OCI-LY1 (cell line): Measurements from ENCODE around the gene CHD5.

Experiments
- H2AFZ ChIP-seq: fragments of 200-600 bp; sonication (generic), shearing (Covaris generic); 2 replicates; pipeline ENCODE4 v1.6.0; 2014; ENCODE audit warnings: antibody characterized with exemption, mild to moderate bottlenecking, low read length
- H3F3A ChIP-seq: fragments of 200-600 bp; sonication (generic), shearing (Covaris generic); 2 replicates; pipeline ENCODE4 v1.6.0; 2014; ENCODE audit warnings: mild to moderate bottlenecking, antibody characterized with exemption, low read length, moderate library complexity; ENCODE audit not compliant: insufficient read depth
- H3K27ac ChIP-seq: fragments of 200-600 bp; sonication (generic); 2 replicates; pipeline ENCODE4 v1.5.1; 2014; ENCODE audit warnings: low read length, mixed run types, mild to moderate bottlenecking, low read depth; ENCODE audit not compliant: poor library complexity, severe bottlenecking
- H3K27me3 ChIP-seq: fragments of 200-600 bp; sonication (generic); 2 replicates; pipeline ENCODE4 v1.6.0; 2014; ENCODE audit warnings: antibody characterized with exemption, mild to moderate bottlenecking, low read length, moderate library complexity; ENCODE audit not compliant: insufficient read depth
- H3K36me3 ChIP-seq: fragments of 200-600 bp; sonication (generic); 2 replicates; pipeline ENCODE4 v1.6.1; 2014; ENCODE audit warnings: mild to moderate bottlenecking, antibody characterized with exemption, low read length, moderate library complexity, mixed read lengths; ENCODE audit not compliant: insufficient read depth
- H3K4me1 ChIP-seq: fragments of 200-600 bp; sonication (generic); 2 replicates; pipeline ENCODE4 v1.5.1; 2014; ENCODE audit warnings: mild to moderate bottlenecking, low read length, moderate library complexity; ENCODE audit not compliant: insufficient read depth, severe bottlenecking
- H3K4me2 ChIP-seq: fragments of 200-600 bp; sonication (generic), shearing (Covaris generic); 2 replicates; pipeline ENCODE4 v1.6.1; 2014; ENCODE audit warnings: low read length
- H3K4me3 ChIP-seq: fragments of 200-600 bp; sonication (generic); 2 replicates; pipeline ENCODE4 v1.5.1; 2014; ENCODE audit warnings: low read length, low read depth, mild to moderate bottlenecking, mixed read lengths; ENCODE audit not compliant: poor library complexity, severe bottlenecking
- H3K79me2 ChIP-seq: fragments of 200-600 bp; shearing (Covaris generic); 2 replicates; pipeline ENCODE4 v1.6.1; 2016; ENCODE audit warnings: mixed run types, low read length, mixed read lengths; ENCODE audit not compliant: insufficient read depth
- H3K9ac ChIP-seq: fragments of 200-600 bp; sonication (generic), shearing (Covaris generic); 2 replicates; pipeline ENCODE4 v1.6.1; 2014; ENCODE audit warnings: mild to moderate bottlenecking, low read length, mixed read lengths
- H3K9me2 ChIP-seq: fragments of 200-600 bp; sonication (generic), shearing (Covaris generic); 2 replicates; pipeline ENCODE4 v1.6.1; 2014; ENCODE audit warnings: low read depth, mild to moderate bottlenecking, low read length, mixed read lengths
- H3K9me3 ChIP-seq: fragments of 200-600 bp; shearing (Covaris generic); 2 replicates; pipeline ENCODE4 v1.6.1; 2014; ENCODE audit warnings: low read length, mixed read lengths
- H4K20me1 ChIP-seq: fragments of 200-600 bp; sonication (generic), shearing (Covaris generic); 2 replicates; pipeline ENCODE4 v1.6.0; 2016; ENCODE audit warnings: mild to moderate bottlenecking, low read length; ENCODE audit not compliant: insufficient read depth
- CTCF ChIP-seq: fragments of 200-600 bp; sonication (generic), shearing (Covaris generic); IDR thresholded peaks from 2 replicates; pipeline ENCODE4 v1.5.1; 2017; ENCODE audit warnings: mild to moderate bottlenecking, antibody characterized with exemption, low read length, moderate library complexity, mixed read lengths
- EZH2 ChIP-seq: fragments of 200-600 bp; sonication (generic), shearing (Covaris generic); IDR thresholded peaks from 2 replicates; pipeline ENCODE4 v1.8.0; 2017; ENCODE audit warnings: borderline replicate concordance, mixed run types, mild to moderate bottlenecking, antibody characterized with exemption, low read length, moderate library complexity, mixed read lengths

The CHD5 gene

GRCh38 chr1:6104631-6105030 lies 75.5 kb downstream of the CHD5 start:
- Histone ChIP-seq H2AFZ (no peak overlapping the region), H3K4me3 (no peak overlapping the region), H3K9me3 (no peaks in the 10 kb centered on the region), H3K9me2 (no peaks in the 10 kb centered on the region), H3K36me3 (no peaks in the 10 kb centered on the region), H3K27me3 (0 out of 2 replicates have a peak, but pooled peaks cover 3% of the 10 kb centered on the region), H3K27ac (no peak overlapping the region), H4K20me1 (no peaks in the 10 kb centered on the region), H3K4me2 (no peak overlapping the region), H3K9ac (no peak overlapping the region), H3K79me2 (no peaks in the 10 kb centered on the region), H3K4me1 (no peaks in the 10 kb centered on the region), H3F3A (no peaks in the 10 kb centered on the region)
- TF ChIP-seq CTCF (no peak), EZH2 (no peak)

- Histone ChIP-seq H3K9me3 (no peaks in the 10 kb centered on the region), H3K36me3 (0 out of 2 replicates have a peak, but pooled peaks cover 5% of the 10 kb centered on the region), H2AFZ (no peak overlapping the region), H3K79me2 (no peaks in the 10 kb centered on the region), H3K4me1 (no peaks in the 10 kb centered on the region), H4K20me1 (no peaks in the 10 kb centered on the region), H3K9me2 (no peaks in the 10 kb centered on the region), H3F3A (no peaks in the 10 kb centered on the region), H3K4me2 (no peak overlapping the region), H3K27ac (no peak overlapping the region), H3K4me3 (no peak overlapping the region), H3K9ac (no peak overlapping the region), H3K27me3 (0 out of 2 replicates have a peak, but pooled peaks cover 3% of the 10 kb centered on the region)
- TF ChIP-seq CTCF: no peak
- TF ChIP-seq EZH2: no peak
Observed at GRCh38 chr1:6103854-6104530, 76.1 kb downstream of the CHD5 start.

GRCh38 chr1:6103111-6103853 lies 76.8 kb downstream of the CHD5 start:
- Histone ChIP-seq H3K27ac (no peak overlapping the region), H3K9me2 (no peaks in the 10 kb centered on the region), H3K27me3 (0 out of 2 replicates have a peak, but pooled peaks cover 3% of the 10 kb centered on the region), H3F3A (no peaks in the 10 kb centered on the region), H3K79me2 (no peaks in the 10 kb centered on the region), H2AFZ (no peak overlapping the region), H3K9ac (no peak overlapping the region), H3K4me2 (no peak overlapping the region), H3K4me3 (no peak overlapping the region), H4K20me1 (no peaks in the 10 kb centered on the region), H3K36me3 (peaks cover 9% of the 10 kb centered on the region; the same call in 1 of the 2 replicates), H3K4me1 (no peaks in the 10 kb centered on the region), H3K9me3 (no peaks in the 10 kb centered on the region)
- TF ChIP-seq CTCF (no peak), EZH2 (no peak)
